BLaER1 (cell line): ENCODE measurements around the gene ESM1.
"Not testable (repeated sequence)": the region's sequence is repeated elsewhere in the genome, so short reads cannot be mapped to it uniquely, and the experiment has no call there.

ENCODE experiments used
- H3K27ac ChIP-seq: shearing (Covaris generic); formaldehyde crosslinking; 2 replicates; pipeline ENCODE4 v1.8.1; 2022
- H3K27me3 ChIP-seq: shearing (Covaris generic); formaldehyde crosslinking; 2 replicates; pipeline ENCODE4 v1.8.1; 2022
- H3K36me3 ChIP-seq: shearing (Covaris generic); formaldehyde crosslinking; 2 replicates; pipeline ENCODE4 v1.8.1; 2022
- H3K4me1 ChIP-seq: shearing (Covaris generic); formaldehyde crosslinking; 2 replicates; pipeline ENCODE4 v1.8.1; 2022
- H3K4me2 ChIP-seq: shearing (Covaris generic); formaldehyde crosslinking; 2 replicates; pipeline ENCODE4 v1.8.1; 2022
- H3K4me3 ChIP-seq: shearing (Covaris generic); formaldehyde crosslinking; 2 replicates; pipeline ENCODE4 v1.8.1; 2022
- H3K9ac ChIP-seq: shearing (Covaris generic); formaldehyde crosslinking; 2 replicates; pipeline ENCODE4 v1.8.1; 2022
- H3K9me3 ChIP-seq: shearing (Covaris generic); formaldehyde crosslinking; 2 replicates; pipeline ENCODE4 v1.8.1; 2022
- H4K20me1 ChIP-seq: shearing (Covaris generic); formaldehyde crosslinking; 2 replicates; pipeline ENCODE4 v1.8.1; 2022
- Cebpa-rat ChIP-seq: shearing (Covaris generic); IDR thresholded peaks from 2 replicates; pipeline ENCODE4 v1.8.1; 2022

ESM1 gene

GRCh38 chr5:55004729-55005128 is 19.3 kb upstream of the ESM1 start:
- no peak overlapping the region for H3K27ac ChIP-seq
- H4K20me1 ChIP-seq, result no peaks in the 10 kb centered on the region
- H3K36me3 ChIP-seq, result no peaks in the 10 kb centered on the region
- H3K4me3 ChIP-seq, result no peak overlapping the region
- H3K4me1 ChIP-seq, result no peaks in the 10 kb centered on the region
- no peak overlapping the region for H3K4me2 ChIP-seq
- H3K9me3 ChIP-seq, result peaks cover 38% of the 10 kb centered on the region
- H3K27me3 ChIP-seq, result no peaks in the 10 kb centered on the region
- no peak overlapping the region for H3K9ac ChIP-seq
- no peak for TF ChIP-seq Cebpa-rat

GRCh38 chr5:55003432-55004065 is 18.2 kb upstream of the ESM1 start:
- Histone ChIP-seq H4K20me1 (no peaks in the 10 kb centered on the region), H3K27ac (no peak overlapping the region), H3K4me1 (no peaks in the 10 kb centered on the region), H3K36me3 (no peaks in the 10 kb centered on the region), H3K4me3 (no peak overlapping the region), H3K9ac (no peak overlapping the region), H3K27me3 (no peaks in the 10 kb centered on the region), H3K4me2 (no peak overlapping the region), H3K9me3 (peaks cover 31% of the 10 kb centered on the region)
- TF ChIP-seq Cebpa-rat, result no peak

- not testable (repeated sequence) for H3K36me3 ChIP-seq, H4K20me1 ChIP-seq, H3K4me2 ChIP-seq, H3K27ac ChIP-seq, H3K27me3 ChIP-seq, H3K4me1 ChIP-seq, H3K4me3 ChIP-seq, H3K9ac ChIP-seq
- H3K9me3 ChIP-seq, result peaks cover 17% of the 10 kb centered on the region
Measured at GRCh38 chr5:55002166-55002565, 16.8 kb upstream of the ESM1 start.

- H3K36me3 ChIP-seq, result no peaks in the 10 kb centered on the region
- H3K27me3 ChIP-seq, result no peaks in the 10 kb centered on the region
- no peak overlapping the region for H3K27ac ChIP-seq
- H3K9ac ChIP-seq, result no peak overlapping the region
- no peak overlapping the region for H3K4me2 ChIP-seq
- no peaks in the 10 kb centered on the region for H3K4me1 ChIP-seq
- H4K20me1 ChIP-seq, result no peaks in the 10 kb centered on the region
- no peak overlapping the region for H3K4me3 ChIP-seq
- H3K9me3 ChIP-seq, result peaks cover 6% of the 10 kb centered on the region
- TF ChIP-seq Cebpa-rat, result no peak
Measured at GRCh38 chr5:54997081-54997480, 11.7 kb upstream of the ESM1 start.

- TF ChIP-seq Cebpa-rat, result no peak
- no peaks in the 10 kb centered on the region for H3K27me3 ChIP-seq
- H3K4me1 ChIP-seq, result no peaks in the 10 kb centered on the region
- no peak overlapping the region for H3K9ac ChIP-seq
- H3K27ac ChIP-seq, result no peak overlapping the region
- H3K4me2 ChIP-seq, result no peak overlapping the region
- H3K4me3 ChIP-seq, result no peak overlapping the region
- no peaks in the 10 kb centered on the region for H4K20me1 ChIP-seq
- H3K9me3 ChIP-seq, result peaks cover 1% of the 10 kb centered on the region
- H3K36me3 ChIP-seq, result no peaks in the 10 kb centered on the region
Measured at GRCh38 chr5:54996466-54996865, 11.1 kb upstream of the ESM1 start.

- no peaks in the 10 kb centered on the region for H3K4me1 ChIP-seq
- H3K9ac ChIP-seq, result no peak overlapping the region
- H4K20me1 ChIP-seq, result no peaks in the 10 kb centered on the region
- no peak overlapping the region for H3K4me2 ChIP-seq
- no peak for TF ChIP-seq Cebpa-rat
- H3K36me3 ChIP-seq, result no peaks in the 10 kb centered on the region
- no peak overlapping the region for H3K4me3 ChIP-seq
- H3K27me3 ChIP-seq, result no peaks in the 10 kb centered on the region
- no peaks in the 10 kb centered on the region for H3K9me3 ChIP-seq
- H3K27ac ChIP-seq, result no peak overlapping the region
Measured at GRCh38 chr5:54995168-54995567, 9.8 kb upstream of the ESM1 start.

GRCh38 chr5:54994628-54995027 is 9.2 kb upstream of the ESM1 start:
- Histone ChIP-seq H3K9me3 (no peaks in the 10 kb centered on the region), H3K4me2 (no peak overlapping the region), H3K27me3 (no peaks in the 10 kb centered on the region), H3K36me3 (no peaks in the 10 kb centered on the region), H4K20me1 (no peaks in the 10 kb centered on the region), H3K9ac (no peak overlapping the region), H3K4me1 (no peaks in the 10 kb centered on the region), H3K4me3 (no peak overlapping the region), H3K27ac (no peak overlapping the region)
- TF ChIP-seq Cebpa-rat, result no peak

GRCh38 chr5:54993318-54993717 is 7.9 kb upstream of the ESM1 start:
- Histone ChIP-seq H3K27ac (no peak overlapping the region), H4K20me1 (no peaks in the 10 kb centered on the region), H3K9me3 (no peaks in the 10 kb centered on the region), H3K4me3 (no peak overlapping the region), H3K36me3 (no peaks in the 10 kb centered on the region), H3K27me3 (no peaks in the 10 kb centered on the region), H3K9ac (no peak overlapping the region), H3K4me2 (no peak overlapping the region), H3K4me1 (no peaks in the 10 kb centered on the region)
- no peak for TF ChIP-seq Cebpa-rat

- no peak for TF ChIP-seq Cebpa-rat
- no peak overlapping the region for H3K4me2 ChIP-seq
Measured at GRCh38 chr5:54991416-54991815, 6.0 kb upstream of the ESM1 start.

GRCh38 chr5:54990841-54991258 is 5.5 kb upstream of the ESM1 start:
- Histone ChIP-seq H3K36me3 (no peaks in the 10 kb centered on the region), H3K27ac (no peak overlapping the region), H4K20me1 (no peaks in the 10 kb centered on the region), H3K27me3 (no peaks in the 10 kb centered on the region), H3K4me1 (peaks cover 9% of the 10 kb centered on the region), H3K4me2 (no peak overlapping the region), H3K9ac (no peak overlapping the region), H3K4me3 (no peak overlapping the region), H3K9me3 (no peaks in the 10 kb centered on the region)
- no peak for TF ChIP-seq Cebpa-rat

More at GRCh38 chr5:54991416-54991815, 6.0 kb upstream of the ESM1 start:
- no peaks in the 10 kb centered on the region for H3K36me3 ChIP-seq
- no peaks in the 10 kb centered on the region for H3K27me3 ChIP-seq
- no peak overlapping the region for H3K4me3 ChIP-seq
- H3K27ac ChIP-seq, result no peak overlapping the region
- H3K9ac ChIP-seq, result no peak overlapping the region
- no peaks in the 10 kb centered on the region for H4K20me1 ChIP-seq
- H3K4me1 ChIP-seq, result peaks cover 4% of the 10 kb centered on the region
- no peaks in the 10 kb centered on the region for H3K9me3 ChIP-seq

GRCh38 chr5:54988817-54989216 is 3.4 kb upstream of the ESM1 start:
- H4K20me1 ChIP-seq, result no peaks in the 10 kb centered on the region
- H3K4me1 ChIP-seq, result peaks cover 9% of the 10 kb centered on the region
- no peak overlapping the region for H3K27ac ChIP-seq
- H3K9ac ChIP-seq, result no peak overlapping the region
- H3K36me3 ChIP-seq, result no peaks in the 10 kb centered on the region
- no peaks in the 10 kb centered on the region for H3K9me3 ChIP-seq
- H3K4me2 ChIP-seq, result no peak overlapping the region
- no peaks in the 10 kb centered on the region for H3K27me3 ChIP-seq
- H3K4me3 ChIP-seq, result no peak overlapping the region
- no peak for TF ChIP-seq Cebpa-rat
